Mammary epithelial cell (primary cell): ENCODE data around the gene TNS4.

ENCODE experiments used
- CTCF ChIP-seq, 2 donors: IDR thresholded peaks in 1 of 2; conservative IDR thresholded peaks in 1 of 2; 2 replicates each; pipeline ENCODE4 v1.5.1; 2011 to 2012; ENCODE audit warnings: inconsistent platforms in 2 of 2, low read length in 2 of 2, mild to moderate bottlenecking in 2 of 2, control low read depth in 1 of 2, low read depth in 1 of 2; ENCODE audit not compliant: insufficient read depth in 1 of 2; ENCODE audit errors: extremely low read depth in 1 of 2
- EZH2 ChIP-seq: IDR thresholded peaks from 2 replicates; pipeline ENCODE4 v1.6.1; 2012; ENCODE audit warnings: low read length, inconsistent platforms, borderline replicate concordance

GRCh38 chr17:40548982-40549685 lies 47.7 kb upstream of the TNS4 start:
- TF ChIP-seq CTCF (conservative IDR thresholded peaks at IDR 0.05 in 1 of 2, IDR thresholded peaks at IDR 0.05 in 1 of 2; ENCODE audit: extremely low read depth in 1 of 2, insufficient read depth in 1 of 2, low read depth in 1 of 2, low read length in 2 of 2) (no peak), EZH2 (no peak)
